ENCODE results near the gene ZFAND3.

DNA sequence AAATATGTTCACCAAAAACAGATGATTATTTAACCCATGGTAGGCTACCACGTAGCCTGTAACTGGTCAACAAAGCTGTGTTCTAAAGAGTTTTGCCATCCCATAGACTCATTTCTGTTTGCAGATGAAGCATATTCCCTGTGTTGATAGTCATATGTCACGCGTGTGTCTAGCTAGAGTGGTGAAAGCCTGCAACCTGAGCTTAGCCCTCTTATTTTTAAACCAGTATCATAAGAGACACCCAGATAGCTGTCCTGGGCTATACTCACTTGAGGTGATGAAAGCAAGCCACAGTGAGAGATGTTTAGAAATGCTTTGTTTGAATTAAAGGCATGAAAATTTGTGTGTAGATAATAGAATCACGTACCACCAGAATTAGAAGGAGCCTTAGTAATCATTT is 307.8 kb downstream of the ZFAND3 start:
- no peak for TF ChIP-seq CTCF (IDR thresholded peaks at IDR 0.05)
- TF ChIP-seq ZFX (IDR thresholded peaks at IDR 0.05; ENCODE audit: borderline replicate concordance): no peak
